HG03045 (cell line): ENCODE results near the gene STXBP4.
A peak's percentile ranks its signal among the peaks of the same experiment; 100 is the strongest.

Experiments
- ATAC-seq: cut with Tn5 transposase; IDR thresholded peaks from one replicate; pipeline ENCODE4 v1.9.1; 2021; ENCODE audit warnings: mild to moderate bottlenecking, moderate library complexity; ENCODE audit not compliant: unreplicated experiment

STXBP4 gene

GRCh38 chr17:55166506-55166905, 197.9 kb downstream of the STXBP4 start:
- no peak for ATAC-seq

DNA sequence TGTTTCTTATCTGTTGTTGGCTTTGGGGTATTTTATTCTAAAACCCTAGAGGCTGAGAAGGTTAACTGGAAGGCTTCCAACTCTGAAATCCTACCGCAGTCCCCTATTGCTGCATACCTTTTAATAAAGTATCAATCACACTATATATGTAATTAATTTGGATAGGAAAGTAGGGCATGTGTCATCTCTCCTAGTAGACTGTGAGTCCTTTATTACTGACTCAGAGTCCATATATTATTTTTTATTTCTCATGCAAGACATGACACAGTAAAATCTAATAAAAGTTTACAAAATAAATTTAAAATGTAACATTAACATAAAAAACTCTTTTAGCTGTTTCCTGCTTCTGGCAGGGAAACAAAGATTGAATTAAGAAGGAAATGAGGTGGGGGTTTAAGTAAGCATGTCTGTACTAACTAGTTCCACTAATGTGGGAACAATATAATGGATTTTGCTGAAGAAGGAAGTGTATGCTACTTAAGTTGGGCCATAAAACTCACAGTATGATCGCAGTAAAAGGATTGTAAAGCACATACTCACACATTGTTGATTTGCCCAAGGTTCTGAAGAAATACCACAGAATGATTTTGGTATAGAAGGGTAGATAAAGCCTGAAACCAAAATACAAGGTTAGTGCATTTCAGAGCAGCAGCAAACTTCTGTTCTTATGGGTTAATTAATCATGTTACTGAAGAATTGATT, 198.6 kb downstream of the STXBP4 start:
- no peak for ATAC-seq

- ATAC-seq, result peak; percentile 91
Measured at GRCh38 chr17:55168958-55169687, 200.6 kb downstream of the STXBP4 start.

DNA sequence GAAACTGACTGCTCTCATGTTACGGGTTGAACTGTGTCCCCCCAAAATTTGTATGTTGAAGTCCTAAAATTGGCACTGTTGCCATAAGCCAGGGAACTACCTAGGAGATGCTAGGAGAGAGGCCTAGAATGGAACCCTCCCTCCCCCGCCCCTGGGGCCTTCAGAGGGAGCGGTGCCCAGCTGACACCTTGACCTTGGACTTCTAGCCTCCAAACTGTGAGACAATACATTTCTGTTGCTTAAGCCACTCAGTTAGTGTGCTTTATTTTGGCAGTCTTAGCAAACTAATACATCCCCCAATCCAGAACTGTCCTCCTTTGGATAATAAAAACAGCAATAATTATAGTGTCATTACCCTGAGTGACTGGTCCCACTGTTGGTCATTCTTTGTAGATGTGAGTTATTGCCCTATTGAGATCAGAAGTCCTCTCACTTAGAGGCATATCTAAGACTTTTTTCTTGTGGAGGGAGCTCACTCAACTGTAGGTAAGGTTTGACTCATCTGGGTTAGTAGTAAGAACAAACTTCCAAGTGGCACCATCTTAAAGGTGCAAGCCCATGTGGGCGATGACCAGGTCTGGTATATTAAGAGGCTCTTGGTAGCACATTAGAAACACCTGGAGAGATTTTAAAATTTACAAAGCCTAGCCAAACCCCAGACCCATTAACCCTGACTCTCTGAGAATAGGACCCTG, 203.2 kb downstream of the STXBP4 start:
- no peak for ATAC-seq

GRCh38 chr17:55172612-55173011, 204.0 kb downstream of the STXBP4 start:
- ATAC-seq, result no peak

DNA sequence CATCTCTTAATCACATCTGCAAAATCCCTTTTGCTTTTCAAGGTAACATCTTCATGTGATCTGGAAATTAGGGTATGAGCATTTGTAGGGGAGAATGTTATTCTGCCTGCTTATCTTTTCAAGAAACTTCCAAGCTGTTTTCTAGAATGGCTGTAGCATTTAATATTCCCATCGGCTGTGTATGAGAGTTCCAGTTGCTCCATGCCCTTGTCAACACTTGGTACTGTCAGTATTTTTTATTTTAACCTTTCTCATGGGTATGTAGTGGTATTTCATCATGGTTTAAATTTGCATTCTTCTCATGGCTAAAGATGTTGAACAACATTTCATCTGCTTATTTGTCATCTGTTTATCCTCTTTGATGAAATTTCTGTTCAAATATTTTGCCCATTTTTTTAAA, 205.6 kb downstream of the STXBP4 start:
- ATAC-seq, result no peak

DNA sequence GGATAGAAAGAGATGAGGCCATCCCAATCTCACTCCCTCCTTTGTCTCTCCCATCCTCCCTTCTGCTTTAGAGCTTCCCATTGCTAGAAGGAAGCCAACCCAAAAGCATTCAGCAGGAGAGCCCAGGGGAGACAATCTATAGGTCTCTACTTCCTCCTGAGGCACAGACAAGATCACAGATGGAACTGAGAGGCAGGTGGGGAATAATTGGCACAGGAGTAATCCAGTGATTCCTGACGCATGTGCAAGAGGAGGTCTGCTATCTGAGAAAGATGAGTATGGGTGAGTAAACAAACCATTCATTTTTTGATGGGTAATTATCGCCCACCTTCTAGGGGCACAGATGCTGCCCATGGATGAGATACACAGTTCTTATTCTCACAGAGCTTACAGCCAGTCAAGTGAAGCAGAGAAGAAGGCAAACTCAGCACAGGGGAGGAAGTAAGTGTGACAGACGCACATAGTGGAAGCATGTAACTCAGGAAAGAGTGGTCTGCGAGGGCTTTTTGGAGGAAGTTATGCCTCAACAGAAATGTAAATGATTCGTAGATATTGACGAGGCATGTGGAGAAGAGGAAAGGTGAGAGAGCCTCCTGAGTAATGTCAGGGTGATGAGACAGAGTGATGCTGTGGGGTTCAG, 207.3 kb downstream of the STXBP4 start:
- ATAC-seq, result no peak

- ATAC-seq, result no peak
Measured at GRCh38 chr17:55177159-55177854, 208.7 kb downstream of the STXBP4 start.

GRCh38 chr17:55177855-55178217, 209.3 kb downstream of the STXBP4 start:
- ATAC-seq, result no peak

- no peak for ATAC-seq
Measured at GRCh38 chr17:55186937-55187770, 218.6 kb downstream of the STXBP4 start.

DNA sequence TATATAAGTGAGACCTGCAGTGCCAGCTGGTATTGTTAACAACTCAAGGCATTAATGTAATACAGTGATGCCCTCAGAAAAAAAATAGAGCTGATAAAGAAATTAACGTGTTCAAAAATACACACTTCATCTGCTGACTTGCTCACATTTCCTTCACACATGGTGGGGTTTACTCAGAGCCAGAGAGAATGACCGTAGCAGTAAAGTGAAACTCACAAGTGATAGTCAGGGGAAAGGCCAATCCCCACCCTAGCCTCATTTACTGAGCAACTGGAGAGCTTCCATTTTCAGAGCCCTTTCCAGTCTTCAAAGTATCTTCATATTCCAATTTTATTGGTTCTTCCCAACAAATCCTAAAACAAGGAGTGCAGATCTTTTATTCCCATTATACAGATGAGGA, 222.2 kb downstream of the STXBP4 start:
- ATAC-seq, result no peak

DNA sequence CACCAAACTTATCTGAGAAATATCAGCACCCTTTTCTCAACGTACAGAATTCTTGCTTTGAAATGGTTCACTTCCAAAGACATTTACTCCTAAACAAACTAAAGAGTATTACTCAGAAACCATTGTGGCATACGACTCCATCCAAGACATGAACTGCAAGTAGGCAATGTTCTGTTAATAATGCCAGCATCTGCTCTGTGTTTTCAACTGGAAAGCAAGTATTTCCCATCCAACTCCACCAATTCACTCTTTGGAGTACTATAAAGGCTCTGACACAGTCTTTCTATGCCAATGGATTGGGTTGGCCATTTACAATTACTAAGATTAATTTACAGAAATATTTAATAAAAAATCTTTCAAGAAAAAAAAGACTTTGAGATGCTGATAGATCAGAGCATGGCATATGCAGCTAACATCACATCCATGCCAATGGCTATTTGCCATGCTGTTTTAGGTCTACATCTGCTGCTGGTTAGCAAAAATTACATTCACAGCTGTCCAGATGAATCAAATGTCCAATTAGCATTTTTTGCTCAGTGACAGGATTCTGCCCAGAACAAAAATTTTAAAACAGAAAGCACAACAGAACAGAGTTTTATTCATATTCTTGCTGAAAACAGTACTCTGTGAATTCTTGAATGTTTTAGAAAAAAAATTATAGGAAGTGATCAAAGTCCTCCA, 230.3 kb downstream of the STXBP4 start:
- ATAC-seq, result no peak

DNA sequence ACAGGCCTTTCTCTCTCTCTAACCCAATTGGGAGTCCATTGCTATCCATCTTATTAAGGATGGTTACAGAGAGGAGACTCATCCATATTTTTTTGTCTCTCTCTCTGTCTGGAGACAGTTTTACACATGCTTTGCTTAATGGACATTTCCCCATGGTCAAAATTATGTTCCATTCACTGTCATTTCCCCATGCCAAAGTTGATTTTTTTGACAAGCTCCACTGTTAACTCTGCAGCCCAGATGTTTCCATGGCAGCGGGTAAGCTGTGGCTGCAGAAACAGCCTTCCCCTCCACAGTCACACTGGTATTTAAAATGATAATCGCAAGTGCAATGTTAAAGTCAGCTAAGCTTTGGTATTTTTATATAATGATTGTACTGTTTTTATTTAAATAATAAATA, 232.3 kb downstream of the STXBP4 start:
- no peak for ATAC-seq

GRCh38 chr17:55201308-55201932, 232.9 kb downstream of the STXBP4 start:
- ATAC-seq, result no peak

DNA sequence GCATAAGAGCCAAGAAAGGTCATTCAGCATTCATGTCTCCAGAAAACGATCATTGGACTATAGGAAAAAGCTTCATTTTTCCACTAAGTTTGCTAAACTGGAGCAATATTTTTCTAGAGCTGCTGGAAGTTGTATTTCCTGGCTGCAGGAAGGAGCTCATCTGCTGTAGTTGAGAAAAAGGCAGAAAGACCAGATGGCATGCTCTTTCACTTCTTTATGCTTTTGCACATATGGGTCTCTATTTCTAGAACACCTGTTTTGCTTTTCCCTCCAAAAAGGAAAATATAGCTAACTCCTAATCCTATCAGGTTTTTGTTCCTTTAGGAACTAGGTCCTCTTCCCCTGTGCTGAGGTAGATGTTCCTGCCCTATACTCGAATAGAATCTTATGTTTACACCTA, 234.3 kb downstream of the STXBP4 start:
- ATAC-seq, result no peak

GRCh38 chr17:55208078-55208812, 239.7 kb downstream of the STXBP4 start:
- no peak for ATAC-seq

- ATAC-seq, result no peak
Measured at GRCh38 chr17:55210292-55210691, 241.7 kb downstream of the STXBP4 start.

DNA sequence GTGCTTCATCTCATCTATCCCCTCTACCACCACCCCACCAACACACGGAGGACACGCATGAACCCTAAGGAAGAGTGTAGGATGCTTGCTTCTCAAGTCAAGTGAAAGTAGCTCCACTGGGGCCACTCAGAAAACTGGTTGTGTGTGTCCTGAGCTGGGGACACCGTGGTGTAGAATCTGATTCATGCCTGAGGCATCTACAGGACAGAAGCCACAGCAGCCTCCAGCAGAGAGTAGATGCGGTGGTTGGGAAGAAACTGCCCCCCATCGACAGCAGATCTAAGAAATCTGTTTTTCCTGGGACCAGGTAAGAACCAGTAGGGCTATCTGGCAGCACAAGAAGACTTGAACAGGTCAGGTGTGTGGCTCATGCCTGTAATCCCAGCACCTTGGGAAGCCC, 244.3 kb downstream of the STXBP4 start:
- ATAC-seq, result no peak
